OCI-LY7 (cell line): ENCODE measurements around the gene TBC1D17.

Source experiments
- EZH2phosphoT487 ChIP-seq: fragments of 200-600 bp; sonication (generic); IDR thresholded peaks from 2 replicates; pipeline ENCODE4 v1.6.1; 2018; ENCODE audit warnings: low read depth, borderline replicate concordance, mild to moderate bottlenecking, mixed run types, antibody characterized with exemption, low read length, moderate library complexity, mixed read lengths
- TF ChIP-seq, protein P1 (sequence below): fragments of 200-600 bp; sonication (generic); conservative IDR thresholded peaks from 2 replicates; pipeline ENCODE4 v1.5.1; 2014; ENCODE audit warnings: mild to moderate bottlenecking, antibody characterized with exemption, low read length, moderate library complexity, mixed read lengths

DNA sequence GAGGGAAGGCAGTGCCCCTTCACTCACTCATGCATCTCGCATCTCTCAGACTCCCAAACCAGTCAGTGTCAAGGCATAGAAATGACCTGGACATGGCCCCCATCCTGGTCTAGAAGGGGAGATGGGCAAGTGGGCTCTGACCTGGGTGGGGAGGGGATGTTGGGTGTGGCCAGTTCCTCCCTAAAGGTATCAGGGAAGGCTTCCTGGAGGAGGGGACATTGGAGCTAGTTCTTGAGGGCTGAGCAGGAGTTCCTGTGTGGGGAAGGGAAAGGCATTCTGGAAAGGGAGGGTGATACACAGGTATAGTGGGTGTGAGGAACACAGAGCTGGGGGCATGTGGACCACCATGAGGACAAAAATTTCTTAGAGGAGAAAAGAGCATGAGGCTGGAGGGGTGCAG is 15.2 kb downstream of the TBC1D17 start:
- TF ChIP-seq, protein P1, sequence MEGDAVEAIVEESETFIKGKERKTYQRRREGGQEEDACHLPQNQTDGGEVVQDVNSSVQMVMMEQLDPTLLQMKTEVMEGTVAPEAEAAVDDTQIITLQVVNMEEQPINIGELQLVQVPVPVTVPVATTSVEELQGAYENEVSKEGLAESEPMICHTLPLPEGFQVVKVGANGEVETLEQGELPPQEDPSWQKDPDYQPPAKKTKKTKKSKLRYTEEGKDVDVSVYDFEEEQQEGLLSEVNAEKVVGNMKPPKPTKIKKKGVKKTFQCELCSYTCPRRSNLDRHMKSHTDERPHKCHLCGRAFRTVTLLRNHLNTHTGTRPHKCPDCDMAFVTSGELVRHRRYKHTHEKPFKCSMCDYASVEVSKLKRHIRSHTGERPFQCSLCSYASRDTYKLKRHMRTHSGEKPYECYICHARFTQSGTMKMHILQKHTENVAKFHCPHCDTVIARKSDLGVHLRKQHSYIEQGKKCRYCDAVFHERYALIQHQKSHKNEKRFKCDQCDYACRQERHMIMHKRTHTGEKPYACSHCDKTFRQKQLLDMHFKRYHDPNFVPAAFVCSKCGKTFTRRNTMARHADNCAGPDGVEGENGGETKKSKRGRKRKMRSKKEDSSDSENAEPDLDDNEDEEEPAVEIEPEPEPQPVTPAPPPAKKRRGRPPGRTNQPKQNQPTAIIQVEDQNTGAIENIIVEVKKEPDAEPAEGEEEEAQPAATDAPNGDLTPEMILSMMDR: no peak
- TF ChIP-seq EZH2phosphoT487: no peak
